Panc1 (cell line): ENCODE results near the gene RPL7A.

Experiments
- CTCF ChIP-seq: fragments of 450-650 bp; IDR thresholded peaks from 2 replicates; pipeline ENCODE4 v1.5.1; 2017; ENCODE audit warnings: mild to moderate bottlenecking
- POLR2AphosphoS5 ChIP-seq: IDR thresholded peaks from 2 replicates; pipeline ENCODE4 v1.6.1; 2012; ENCODE audit warnings: mild to moderate bottlenecking, low read depth, low read length, moderate library complexity
- REST ChIP-seq, 2 experiments: IDR thresholded peaks; 2 replicates each; pipeline ENCODE4 v1.6.1; 2011 to 2012; ENCODE audit warnings: low read depth in 2 of 2, control low read depth in 1 of 2, low read length in 1 of 2, mild to moderate bottlenecking in 1 of 2, moderate library complexity in 1 of 2; ENCODE audit not compliant: insufficient read depth in 1 of 2

- TF ChIP-seq CTCF: no peak
- no peak for TF ChIP-seq REST (IDR thresholded peaks at IDR 0.05; ENCODE audit: insufficient read depth in 1 of 2, low read depth in 2 of 2, low read length in 1 of 2)
- TF ChIP-seq POLR2AphosphoS5: no peak
Observed at GRCh38 chr9:133370685-133371084, 22.7 kb downstream of the RPL7A start.
